Stimulated activated CD4-positive, alpha-beta T cell treated with anti-CD3 and anti-CD28 coated beads, Interleukin-12 subunit alpha, Interleukin-12 subunit beta, amount 100 ng/mL, for 48 hours (primary cell): ENCODE measurements around the gene RSL24D1.

ENCODE experiments used
- DNase-seq, 3 donors: peaks; one replicate each; pipeline ENCODE4 v3.0.0-alpha.2; 2020; ENCODE audit warnings: low read depth in 2 of 3, low spot score in 1 of 3

Gene RSL24D1

GRCh38 chr15:55196458-55197361 is at the start of gene RSL24D1:
RSL24D1 (minus strand) TSS chr15:55196941; CDS start chr15:55196890, 51 bp downstream.
- DNase-seq, result peak; percentile 89 to 93 (median 93)

DNA sequence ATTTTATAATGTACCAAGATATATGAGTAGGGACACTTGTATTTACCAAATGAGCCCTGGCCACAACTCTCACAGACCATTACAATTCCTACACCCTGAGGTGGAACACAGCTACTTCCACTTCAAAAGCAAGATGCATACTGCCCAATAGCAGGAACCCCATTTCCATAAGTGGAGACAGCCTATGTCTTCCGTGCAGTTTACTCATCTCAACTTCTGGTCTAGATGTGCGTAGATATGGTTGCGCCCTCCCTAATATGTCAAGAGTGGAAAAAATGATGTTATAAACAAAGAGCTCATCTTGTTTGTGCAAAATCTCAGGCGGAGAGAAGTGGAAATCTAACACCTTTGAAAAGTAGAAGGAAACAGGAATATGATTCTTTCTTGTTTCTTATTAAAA is 48.3 kb upstream of the RSL24D1 start:
- no peak for DNase-seq

DNA sequence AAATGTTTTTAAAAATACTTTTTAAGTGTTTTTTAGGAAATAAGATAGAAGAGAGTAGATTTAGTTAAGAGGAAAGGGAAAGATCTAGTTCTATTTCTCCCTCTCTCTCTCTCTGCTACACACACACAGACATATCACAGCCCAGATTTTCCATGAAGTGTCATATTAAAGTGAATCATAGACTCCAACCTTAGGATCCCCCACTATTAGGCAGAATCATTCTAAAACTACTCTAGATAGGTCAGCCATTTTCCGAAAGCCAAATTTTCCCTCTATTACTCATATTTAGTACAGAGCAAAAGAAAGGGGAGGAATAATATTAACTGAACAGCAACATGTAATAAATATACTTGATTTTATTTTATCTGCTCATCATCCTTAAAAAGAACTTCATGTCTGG is 45.1 kb upstream of the RSL24D1 start:
- no peak for DNase-seq

GRCh38 chr15:55241186-55241585 is 44.4 kb upstream of the RSL24D1 start:
- DNase-seq, result no peak

DNA sequence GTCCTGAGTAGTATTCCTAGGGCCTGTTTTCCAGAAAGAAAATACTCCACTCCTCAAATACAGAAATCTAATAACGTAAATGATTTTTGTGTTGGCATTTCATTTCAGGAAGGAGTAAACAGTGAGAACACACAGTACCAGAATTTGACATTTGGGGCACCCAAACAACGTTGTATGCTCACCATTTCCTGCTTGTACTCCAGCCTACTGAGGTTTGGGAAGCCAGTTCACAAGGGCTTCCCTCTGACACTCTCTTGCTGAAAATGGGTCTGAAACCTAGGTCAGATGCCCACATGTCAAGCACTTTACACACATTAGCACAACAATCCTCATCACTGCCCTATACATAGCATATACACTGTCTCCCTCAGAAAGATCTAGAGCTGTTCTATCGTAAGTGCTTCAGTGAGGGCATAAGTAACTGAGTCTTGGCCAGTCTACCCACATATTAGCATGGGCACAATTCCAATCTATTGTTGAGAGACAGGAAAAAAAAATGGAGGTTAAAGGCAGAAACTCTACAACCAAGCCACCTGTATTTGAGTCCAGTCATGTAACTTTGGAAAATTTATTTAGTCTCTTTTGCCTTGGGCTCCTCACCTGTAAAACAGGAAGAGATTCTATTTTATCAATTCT is 43.5 kb upstream of the RSL24D1 start:
- DNase-seq, result no peak

- DNase-seq, result no peak
These were observed 42.8 kb upstream of the RSL24D1 start for GRCh38 chr15:55239440-55240124.

GRCh38 chr15:55238877-55239276 is 42.1 kb upstream of the RSL24D1 start:
- no peak for DNase-seq

DNA sequence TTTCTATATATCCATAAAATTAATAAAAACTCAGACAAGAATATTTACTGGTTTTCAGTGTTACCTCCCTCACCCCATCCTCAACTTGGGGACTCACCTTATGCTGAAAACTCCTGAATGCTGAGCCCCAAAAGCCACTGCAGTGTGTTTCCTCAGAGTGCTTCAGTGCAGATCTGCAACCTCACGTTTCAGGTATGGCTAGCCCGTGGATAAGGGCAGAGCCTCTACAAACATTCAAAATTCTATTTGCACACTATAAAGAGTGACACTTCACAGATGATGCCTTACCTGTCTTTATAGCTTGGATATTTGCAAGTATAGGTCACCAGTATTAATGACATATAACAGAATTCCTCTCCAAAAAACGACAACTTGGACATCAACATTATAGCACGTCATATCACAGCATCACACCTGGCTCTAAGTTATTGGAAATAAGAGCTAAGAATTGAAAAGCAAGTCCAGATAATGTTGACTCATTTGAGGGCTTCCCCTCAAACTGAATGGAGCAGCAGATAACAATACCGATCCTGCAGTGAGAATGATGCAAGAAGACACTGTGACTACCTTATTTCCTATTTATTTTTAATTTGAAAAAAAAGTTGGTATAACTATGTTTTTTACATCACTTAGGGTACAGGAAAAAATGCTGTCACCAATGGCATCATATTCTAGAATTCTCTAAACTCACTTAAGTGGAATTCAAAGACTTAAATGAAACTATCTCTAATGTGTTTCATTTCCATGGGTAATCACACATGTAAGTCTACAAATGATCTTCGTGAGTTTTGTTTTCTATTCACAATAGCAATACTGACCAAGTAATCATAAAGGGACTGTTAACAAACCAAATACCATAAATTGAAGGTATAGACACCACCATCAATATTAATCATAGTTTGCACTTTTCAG is 40.7 kb upstream of the RSL24D1 start:
- no peak for DNase-seq

GRCh38 chr15:55235546-55236036 is 38.9 kb upstream of the RSL24D1 start:
- no peak for DNase-seq

DNA sequence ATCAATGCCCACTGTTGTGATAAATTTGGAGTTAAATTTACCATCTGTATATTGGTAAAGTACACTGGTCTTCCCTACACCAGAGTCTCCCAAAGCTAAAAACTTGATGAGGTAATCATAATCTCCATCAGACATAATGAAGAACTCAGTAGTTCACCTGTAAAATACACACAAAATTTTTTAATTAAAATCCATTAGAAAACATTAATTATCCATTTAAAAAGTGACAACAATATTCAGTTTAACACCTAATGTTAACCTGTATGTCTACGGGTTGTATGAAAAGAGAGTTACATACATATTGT is 38.0 kb upstream of the RSL24D1 start:
- no peak for DNase-seq

DNA sequence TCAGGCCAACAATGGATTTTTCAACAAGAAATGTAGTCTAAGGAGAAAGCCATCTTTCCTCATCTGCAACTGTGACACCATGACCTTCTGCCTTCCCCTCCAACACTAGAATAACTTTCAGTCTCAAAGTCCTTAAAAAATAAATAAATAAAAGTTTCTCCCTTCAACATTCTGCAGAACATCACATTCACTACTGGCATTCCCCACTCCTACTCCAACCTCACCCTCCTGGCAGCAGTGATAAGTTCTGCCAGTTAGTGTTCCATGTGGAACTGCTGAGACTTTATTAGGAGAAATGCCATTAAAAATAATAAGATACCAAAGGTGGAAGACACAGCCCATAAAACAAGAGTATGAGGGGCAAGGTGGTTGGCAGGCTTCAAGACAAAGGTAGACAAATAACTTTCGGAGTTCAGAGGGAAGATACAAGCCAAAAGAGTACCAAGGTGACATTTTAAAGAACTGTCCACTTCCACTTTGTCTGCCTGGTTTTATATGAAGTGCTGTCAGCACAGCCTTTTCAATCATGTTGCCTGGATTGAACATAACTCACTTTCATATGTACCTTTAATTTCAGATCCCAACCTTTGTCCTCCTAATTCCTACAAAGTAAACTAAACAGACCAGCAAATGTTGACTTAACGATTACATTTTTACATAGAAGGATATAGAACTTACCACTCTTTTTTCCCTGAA is 37.5 kb upstream of the RSL24D1 start:
- no peak for DNase-seq

DNA sequence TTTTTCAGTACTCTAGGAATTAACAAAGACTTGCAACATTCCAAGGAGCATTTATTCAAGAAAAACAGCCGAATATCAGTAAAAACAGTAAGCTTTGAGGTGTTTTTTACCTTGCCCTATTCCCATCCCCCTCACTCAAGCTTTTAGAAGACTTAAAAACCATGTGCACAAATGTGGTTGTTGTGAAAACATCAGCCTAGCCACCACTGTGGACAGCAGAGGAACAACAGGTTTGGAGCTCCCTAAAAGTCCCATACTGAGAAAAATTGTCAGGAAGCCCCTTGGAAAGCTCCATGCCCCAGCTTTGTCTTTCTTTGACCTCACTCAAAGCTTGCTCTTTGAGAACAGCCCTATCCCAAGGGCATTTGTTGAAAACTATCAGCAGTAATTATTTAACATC is 34.7 kb upstream of the RSL24D1 start:
- no peak for DNase-seq

DNA sequence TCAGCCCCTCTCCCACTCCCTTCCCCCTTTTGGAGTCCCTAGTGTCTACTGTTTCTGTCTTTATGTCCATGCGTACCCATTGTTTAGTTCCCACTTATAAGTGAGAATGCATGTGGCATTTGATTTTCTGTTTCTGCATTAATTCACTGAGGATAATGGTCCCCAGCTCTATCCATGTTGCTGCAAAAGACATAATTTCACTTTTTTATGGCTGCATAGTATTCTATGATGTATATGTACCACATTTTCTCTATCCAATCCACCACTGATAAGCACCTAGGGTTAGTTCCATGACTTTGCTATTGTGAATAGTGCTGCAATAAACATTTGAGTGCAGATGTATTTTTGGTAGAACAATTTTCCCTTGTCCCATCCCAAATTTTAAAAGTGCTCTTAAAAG is 34.2 kb upstream of the RSL24D1 start:
- DNase-seq, result no peak

GRCh38 chr15:55230051-55230670 is 33.4 kb upstream of the RSL24D1 start:
- no peak for DNase-seq

DNA sequence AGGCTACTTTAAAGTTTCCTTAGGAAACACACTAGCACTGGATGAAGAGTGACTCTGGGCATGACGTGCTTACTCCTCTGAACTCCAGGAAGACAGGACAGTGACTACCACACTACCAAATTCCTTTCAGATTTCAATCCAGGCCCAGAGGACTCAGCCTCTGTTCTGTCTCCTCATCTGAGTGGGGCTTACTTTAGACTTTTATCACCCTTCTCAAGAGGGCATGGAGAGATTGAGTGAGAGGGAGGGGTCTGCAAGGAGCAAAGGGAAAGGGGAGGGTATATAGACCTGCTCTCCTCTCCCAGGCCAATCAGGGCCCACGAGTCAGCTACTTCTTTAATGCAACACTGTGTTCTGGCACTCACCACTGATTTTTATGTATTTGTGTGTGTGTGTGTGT is 29.4 kb upstream of the RSL24D1 start:
- no peak for DNase-seq

DNA sequence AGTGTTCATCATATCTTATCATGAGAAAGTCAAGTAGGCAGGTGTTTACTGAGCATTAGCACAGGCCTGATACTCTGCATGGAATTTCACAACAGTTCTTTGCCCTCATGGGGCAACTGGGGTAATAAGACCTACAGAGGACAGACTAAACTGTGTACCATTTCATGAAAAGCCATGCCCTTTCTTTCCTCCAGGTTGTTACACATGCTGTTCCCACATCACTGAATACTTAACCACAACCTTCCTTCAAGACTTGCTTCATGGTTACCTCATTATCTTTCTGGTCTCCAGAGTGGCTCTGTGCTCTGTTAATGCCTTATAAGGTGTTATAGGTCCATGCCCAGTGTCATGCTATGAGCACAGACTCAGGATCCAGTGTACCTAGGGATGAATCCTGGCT is 28.2 kb upstream of the RSL24D1 start:
- DNase-seq, result no peak

- DNase-seq, result no peak
These were observed 25.8 kb upstream of the RSL24D1 start for GRCh38 chr15:55222588-55222987.

- DNase-seq, result peak in 2 of 3 donors; percentile 16 to 20
These were observed 24.6 kb upstream of the RSL24D1 start for GRCh38 chr15:55221090-55222011.

DNA sequence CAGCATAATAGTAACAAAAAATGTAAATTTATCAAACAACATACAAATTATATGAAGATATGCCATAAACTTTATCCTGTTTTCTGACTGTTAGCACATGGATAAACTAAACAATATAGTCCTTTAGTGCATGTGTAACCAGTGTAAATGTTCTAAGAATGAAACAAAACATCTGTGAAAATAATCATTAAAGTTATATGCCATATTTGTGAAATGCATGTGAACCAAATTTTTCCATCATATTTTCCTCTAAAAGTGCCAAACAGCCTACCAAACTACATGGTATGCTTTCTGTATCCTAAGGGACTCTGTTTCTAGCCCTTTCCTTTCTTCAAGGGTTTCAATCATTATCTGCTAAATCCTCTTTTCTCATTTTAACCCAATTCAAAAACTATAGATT is 23.9 kb upstream of the RSL24D1 start:
- DNase-seq, result no peak
